Astrocyte of the hippocampus (primary cell): ENCODE data around the gene B4GALNT3.

ENCODE experiments used
- DNase-seq: peaks from one replicate; pipeline ENCODE4 v3.0.0; 2011; ENCODE audit warnings: low read depth, low spot score

Gene B4GALNT3

GRCh38 chr12:467591-467990 is 7.9 kb downstream of the B4GALNT3 start:
- no peak for DNase-seq

- peak; percentile 90 for DNase-seq
Observed at GRCh38 chr12:468671-469389, 9.1 kb downstream of the B4GALNT3 start.

- no peak for DNase-seq
Observed at GRCh38 chr12:470133-470532, 10.4 kb downstream of the B4GALNT3 start.

GRCh38 chr12:473198-473597 is 13.5 kb downstream of the B4GALNT3 start:
- DNase-seq: no peak

GRCh38 chr12:473863-474577 is 14.3 kb downstream of the B4GALNT3 start:
- peak; percentile 29 for DNase-seq

- no peak for DNase-seq
Observed at GRCh38 chr12:475286-475685, 15.5 kb downstream of the B4GALNT3 start.

GRCh38 chr12:479161-479560 is 19.4 kb downstream of the B4GALNT3 start:
- DNase-seq: no peak

GRCh38 chr12:480831-481816 is 21.4 kb downstream of the B4GALNT3 start:
- DNase-seq: peak; percentile 92

- no peak for DNase-seq
Observed at GRCh38 chr12:482061-482460, 22.3 kb downstream of the B4GALNT3 start.

- no peak for DNase-seq
Observed at GRCh38 chr12:484096-484495, 24.4 kb downstream of the B4GALNT3 start.

GRCh38 chr12:490260-490659 is 30.5 kb downstream of the B4GALNT3 start:
- no peak for DNase-seq

GRCh38 chr12:495466-495865 is 35.7 kb downstream of the B4GALNT3 start:
- DNase-seq: no peak

- no peak for DNase-seq
Observed at GRCh38 chr12:496736-497135, 37.0 kb downstream of the B4GALNT3 start.

- DNase-seq: peak; percentile 44
Observed at GRCh38 chr12:497501-498160, 37.9 kb downstream of the B4GALNT3 start.

- no peak for DNase-seq
Observed at GRCh38 chr12:499837-500458, 40.2 kb downstream of the B4GALNT3 start.

GRCh38 chr12:501722-502447 is 42.1 kb downstream of the B4GALNT3 start:
- DNase-seq: no peak

- DNase-seq: no peak
Observed at GRCh38 chr12:503111-503761, 43.5 kb downstream of the B4GALNT3 start.

GRCh38 chr12:505221-505620 is 45.5 kb downstream of the B4GALNT3 start:
- no peak for DNase-seq

- DNase-seq: no peak
Observed at GRCh38 chr12:507391-507796, 47.7 kb downstream of the B4GALNT3 start.

GRCh38 chr12:508145-508544 is 48.4 kb downstream of the B4GALNT3 start:
- no peak for DNase-seq
